Stimulated activated CD4-positive, alpha-beta T cell treated with anti-CD3 and anti-CD28 coated beads, Interleukin-2, amount 100 ng/mL, for 24 hours (primary cell): ENCODE results near the gene EFL1.
A peak's percentile ranks its signal among the peaks of the same experiment; 100 is the strongest.
"Not testable (repeated sequence)": the region's sequence is repeated elsewhere in the genome, so short reads cannot be mapped to it uniquely, and the experiment has no call there.

Experiments used
- DNase-seq, 2 donors: peaks; one replicate each; pipeline ENCODE4 v3.0.0-alpha.2; 2020

The EFL1 gene

DNA sequence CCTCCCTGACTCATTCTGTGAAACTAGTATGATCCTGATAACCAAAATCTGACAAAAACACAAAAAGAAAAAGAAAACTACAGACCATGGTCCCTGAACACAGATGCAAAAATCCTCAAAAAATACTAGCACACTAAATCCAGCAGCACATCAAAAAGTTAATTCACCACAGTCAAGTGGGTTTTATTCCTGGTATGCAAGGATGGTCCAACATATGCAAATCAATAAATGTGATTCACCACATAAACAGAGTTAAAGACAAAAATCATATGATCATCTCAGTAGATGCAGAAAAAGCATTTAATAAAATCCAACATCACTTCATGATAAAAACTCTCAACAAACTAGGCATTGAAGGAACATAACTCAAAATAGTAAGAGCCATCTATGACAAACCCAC is 12.9 kb upstream of the EFL1 start:
- DNase-seq: no peak

- DNase-seq: no peak
These were observed 9.6 kb upstream of the EFL1 start for GRCh38 chr15:82272154-82272553.

DNA sequence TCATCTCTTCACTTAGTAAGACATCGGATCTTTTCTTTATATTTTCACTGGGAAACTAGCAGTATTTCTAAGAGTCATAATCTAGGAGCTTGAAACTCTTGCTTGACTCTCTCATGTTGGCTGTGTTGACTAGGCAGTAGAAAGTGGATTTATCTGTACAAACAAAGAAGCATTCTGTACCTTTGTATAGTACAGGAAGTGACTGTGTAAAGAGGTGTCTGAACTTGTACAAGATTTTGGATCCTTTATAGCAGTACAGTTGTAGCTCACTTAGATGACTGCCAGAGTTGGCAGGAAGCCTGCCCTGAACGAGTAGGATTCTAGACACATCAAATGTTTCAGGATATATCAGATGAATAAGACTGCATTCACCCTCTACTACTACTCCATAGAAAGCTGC is 5.9 kb upstream of the EFL1 start:
- not testable (repeated sequence) for DNase-seq

DNA sequence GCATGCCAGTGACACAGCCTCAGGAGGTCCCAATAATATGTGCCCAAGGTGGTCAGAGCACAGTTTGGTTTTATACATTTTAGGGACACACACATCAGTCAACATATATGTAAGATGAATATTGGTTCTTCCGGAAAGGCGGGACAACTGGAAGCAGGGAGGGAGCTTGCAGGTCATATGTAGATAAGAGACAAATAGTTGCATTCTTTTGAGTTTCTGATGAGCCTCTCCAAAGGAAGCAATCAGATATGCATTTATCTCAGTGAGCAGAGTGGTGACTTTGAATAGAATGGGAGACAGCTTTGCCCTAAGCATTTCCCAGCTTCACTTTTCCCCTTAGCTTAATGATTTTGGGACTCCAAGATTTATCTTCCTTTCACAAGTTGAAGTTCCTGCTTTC is 4.6 kb upstream of the EFL1 start:
- DNase-seq: not testable (repeated sequence)

DNA sequence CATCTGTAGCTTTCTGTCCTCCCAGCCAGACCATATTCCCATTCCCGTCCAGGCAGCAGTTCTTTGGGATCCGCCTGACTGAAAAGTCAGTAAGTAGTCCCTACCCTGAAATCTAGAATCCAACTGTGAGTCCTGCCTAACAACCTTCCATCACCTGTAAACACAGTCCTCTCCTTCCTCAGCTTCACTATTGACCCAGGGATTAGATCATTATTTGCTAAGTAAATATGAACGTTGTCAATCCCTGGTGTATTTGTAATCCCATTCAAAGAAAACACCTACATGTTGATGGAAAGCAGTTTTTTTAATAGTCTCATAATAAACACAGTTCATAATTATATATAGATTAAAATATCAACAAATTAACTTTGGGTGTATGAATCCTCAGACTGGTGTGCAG is 816 bp upstream of the EFL1 start:
- no peak for DNase-seq

DNA sequence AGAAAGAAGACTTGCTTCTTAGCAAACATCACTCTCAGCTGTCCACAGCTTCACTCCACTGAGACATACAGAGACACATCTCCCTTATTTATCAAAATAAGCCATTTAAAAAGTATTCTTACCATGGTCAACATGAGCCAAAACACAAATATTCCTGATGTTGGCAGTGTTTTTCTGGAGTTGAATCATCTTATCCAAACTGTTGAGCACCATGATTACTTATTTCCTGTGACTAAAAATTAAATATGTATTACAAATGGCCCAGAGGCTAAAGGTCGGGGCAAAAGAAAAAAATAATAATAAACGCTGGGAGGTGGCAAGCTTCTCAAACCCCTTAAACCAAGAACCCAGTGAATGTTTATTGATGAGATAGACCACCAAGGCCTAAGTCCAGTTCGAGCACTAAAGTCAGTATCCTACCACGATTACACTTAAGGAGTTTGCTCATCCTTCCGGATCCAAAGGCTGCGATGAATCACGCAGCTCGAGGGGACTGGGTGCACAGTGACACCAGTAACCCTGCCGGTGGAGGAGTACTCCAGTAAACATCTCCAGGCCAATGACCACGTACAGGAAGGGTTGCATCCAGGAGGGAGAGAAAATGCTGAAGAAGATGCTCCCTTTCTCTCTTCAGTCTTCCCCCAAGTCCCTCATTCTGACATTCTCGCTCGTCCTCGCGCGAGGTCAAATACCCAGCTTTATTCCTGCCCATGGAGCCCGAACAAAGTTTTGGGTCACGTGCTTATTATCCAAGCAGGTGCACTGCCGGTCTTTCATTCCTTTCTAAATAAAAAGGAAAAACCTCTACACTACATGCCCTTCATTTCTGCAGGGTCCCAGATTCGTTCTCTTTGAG is 740 bp downstream of the EFL1 start:
- DNase-seq: peak; percentile 40 to 49

GRCh38 chr15:82248261-82248660 is 14.3 kb downstream of the EFL1 start:
- not testable (repeated sequence) for DNase-seq

- not testable (repeated sequence) for DNase-seq
These were observed 16.6 kb downstream of the EFL1 start for GRCh38 chr15:82245956-82246355.

GRCh38 chr15:82243644-82244043 is 18.9 kb downstream of the EFL1 start:
- not testable (repeated sequence) for DNase-seq

- DNase-seq: not testable (repeated sequence)
These were observed 20.6 kb downstream of the EFL1 start for GRCh38 chr15:82241836-82242499.

DNA sequence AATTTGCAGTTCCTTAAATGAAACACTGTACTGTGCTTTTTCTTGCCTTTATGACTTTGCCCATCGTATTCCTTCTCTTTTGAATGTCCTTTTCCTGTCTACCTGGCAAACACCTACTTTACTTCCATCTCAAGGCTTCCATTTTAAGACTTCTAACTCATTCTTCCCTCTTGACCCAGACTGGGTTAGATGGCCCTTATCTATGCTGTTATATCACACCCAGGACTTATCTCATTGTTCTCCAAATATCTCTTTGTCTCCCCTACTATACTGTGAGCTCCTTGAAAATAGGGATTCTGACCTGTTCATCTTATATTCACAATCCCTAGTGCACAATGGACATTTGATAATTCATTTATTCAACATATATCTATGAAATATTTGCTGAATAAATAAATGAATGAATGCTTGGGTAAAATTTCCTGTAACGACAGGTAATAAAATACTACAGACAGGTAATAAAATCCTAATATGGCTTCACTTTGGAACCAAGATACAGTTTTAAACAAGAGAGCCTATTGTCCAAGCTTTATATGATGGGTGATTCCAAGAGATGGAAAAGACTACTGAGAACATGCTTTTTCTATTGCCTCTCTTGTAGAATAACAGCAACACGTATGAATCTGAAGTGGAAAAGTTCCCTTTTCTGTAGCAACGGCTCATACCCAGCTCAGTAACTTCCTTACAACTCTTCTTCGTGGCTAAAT is 22.7 kb downstream of the EFL1 start:
- no peak for DNase-seq

DNA sequence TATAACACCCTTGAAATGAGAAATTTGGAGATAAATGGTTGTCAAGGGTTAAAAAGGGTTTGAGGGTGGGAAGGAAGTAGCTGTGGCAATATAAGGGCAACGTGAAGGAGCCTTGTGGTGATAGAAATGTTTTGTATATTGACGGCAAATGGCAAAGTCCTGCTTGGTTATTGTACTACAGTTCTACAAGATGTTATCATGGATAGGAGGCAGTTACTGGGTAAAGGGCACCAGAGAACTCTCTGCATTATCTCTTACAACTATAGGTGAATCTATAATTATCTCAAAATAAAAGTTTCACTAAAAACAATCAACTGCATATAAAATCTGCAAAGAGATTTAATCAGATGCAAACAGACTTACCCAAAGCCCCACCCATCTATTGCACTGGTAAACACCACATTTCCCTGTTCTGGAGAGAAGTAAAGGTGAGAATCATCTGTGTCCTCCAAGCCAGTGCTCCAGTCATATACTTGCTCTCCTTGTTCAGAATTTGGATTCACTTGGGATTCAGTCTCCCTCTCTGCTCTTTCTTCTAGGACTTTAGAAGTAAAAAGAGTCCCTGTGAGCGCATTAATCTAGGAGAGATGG is 24.5 kb downstream of the EFL1 start:
- not testable (repeated sequence) for DNase-seq

DNA sequence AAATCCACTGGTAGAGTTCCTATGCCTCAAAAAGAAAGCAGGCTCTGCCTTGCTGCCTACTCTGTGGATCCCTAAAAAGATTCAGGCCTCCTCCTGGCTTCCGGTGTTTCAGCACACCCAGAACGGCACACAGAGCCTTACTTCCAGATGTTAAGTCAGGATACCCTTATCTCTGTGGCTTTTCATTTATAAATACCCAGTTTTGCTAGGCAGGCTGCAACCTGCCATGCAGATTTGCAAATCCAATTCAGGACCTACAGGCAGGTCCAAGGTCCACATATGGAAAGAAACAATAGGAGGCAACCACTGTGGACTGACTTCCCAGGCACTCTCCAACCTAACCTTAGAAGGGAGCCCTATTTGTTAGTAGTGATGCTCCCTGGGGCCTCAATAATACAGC is 30.7 kb downstream of the EFL1 start:
- DNase-seq: no peak

- DNase-seq: no peak
These were observed 31.3 kb downstream of the EFL1 start for GRCh38 chr15:82231233-82231632.

DNA sequence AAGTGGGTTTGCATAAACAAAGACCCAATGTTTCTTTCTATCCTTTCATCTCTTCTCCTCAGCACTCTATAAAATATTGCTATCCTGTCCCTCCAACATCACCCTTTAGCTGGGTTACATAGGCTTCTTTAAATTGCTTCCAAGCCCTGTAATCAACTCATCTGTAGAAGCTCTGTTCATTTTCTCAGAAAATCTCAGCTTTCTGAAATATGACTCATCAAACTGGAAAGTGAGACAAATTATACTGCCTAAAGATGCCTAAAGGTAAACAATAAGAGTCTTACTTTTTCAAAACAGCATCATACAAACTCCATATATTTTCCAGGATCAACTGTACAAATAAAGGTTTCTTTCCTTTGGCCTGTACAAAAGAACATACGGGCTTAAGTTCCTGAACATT is 33.8 kb downstream of the EFL1 start:
- DNase-seq: no peak

DNA sequence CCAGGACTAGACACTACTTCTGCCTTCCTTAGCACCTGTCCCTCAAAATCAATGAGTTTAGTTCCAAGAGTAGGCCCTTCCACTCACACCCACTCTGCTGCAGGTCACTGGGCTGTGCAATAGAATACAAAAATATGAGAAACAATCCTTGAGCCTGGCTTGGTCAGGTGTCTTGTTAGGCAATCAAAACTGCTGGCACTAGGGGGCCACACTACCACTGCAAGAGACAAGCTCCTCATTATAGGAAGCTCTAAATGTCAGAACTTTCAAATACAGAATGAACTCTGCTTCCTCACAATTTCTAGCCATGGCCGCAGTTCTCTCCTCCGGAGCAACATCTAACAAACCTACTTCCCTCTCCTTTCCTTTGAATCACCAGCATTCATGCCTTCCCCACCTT is 41.0 kb downstream of the EFL1 start:
- peak in 1 of 2 donors; percentile 14 for DNase-seq

GRCh38 chr15:82216092-82216491 is 46.4 kb downstream of the EFL1 start:
- DNase-seq: not testable (repeated sequence)

- not testable (repeated sequence) for DNase-seq
These were observed 50.3 kb downstream of the EFL1 start for GRCh38 chr15:82212201-82212600.

DNA sequence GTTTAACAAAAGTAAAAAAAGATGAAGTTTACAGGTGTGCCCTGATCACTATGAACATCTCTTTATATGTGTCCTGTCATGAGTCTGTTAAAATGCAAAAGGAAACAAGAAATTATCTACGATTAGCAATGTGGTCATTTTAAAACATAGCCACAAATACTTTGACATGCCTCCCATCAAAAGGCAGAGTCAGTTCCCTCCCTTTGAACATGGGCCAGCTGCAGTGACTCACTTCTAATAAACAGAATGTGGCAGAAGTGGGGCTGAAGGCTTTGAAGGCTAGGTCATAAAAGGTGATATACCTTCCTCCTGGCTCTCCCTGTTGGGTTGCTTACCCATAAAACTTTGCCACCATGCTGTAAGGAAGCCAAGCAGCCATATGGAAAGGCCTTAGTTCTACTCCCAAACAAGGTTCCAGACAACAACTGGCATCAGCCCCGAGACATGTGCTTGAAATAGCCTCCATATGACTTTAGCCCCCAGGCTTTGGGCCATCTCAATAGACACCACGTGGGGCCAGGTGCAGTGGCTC is 52.4 kb downstream of the EFL1 start:
- not testable (repeated sequence) for DNase-seq

DNA sequence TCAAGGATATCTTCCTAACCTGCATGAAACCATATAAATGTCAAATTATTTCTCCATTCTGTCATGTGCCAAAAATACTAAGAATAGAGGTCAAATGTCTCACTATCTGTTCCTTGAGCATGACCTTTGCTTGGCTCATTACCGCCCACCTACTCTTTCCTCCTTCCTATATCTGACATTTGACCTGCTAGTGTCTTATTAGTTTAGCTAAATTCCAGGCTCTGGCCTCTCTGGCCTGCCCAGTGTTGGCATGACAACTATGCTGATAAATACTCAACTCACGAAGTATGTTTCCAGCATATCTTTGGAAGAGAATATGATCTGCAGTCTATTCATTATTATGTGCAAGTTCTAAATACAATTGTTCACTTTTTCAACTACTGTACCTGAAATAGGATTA is 58.0 kb downstream of the EFL1 start:
- not testable (repeated sequence) for DNase-seq

GRCh38 chr15:82197733-82198594 is 64.6 kb downstream of the EFL1 start:
- peak; percentile 56 to 60 for DNase-seq

DNA sequence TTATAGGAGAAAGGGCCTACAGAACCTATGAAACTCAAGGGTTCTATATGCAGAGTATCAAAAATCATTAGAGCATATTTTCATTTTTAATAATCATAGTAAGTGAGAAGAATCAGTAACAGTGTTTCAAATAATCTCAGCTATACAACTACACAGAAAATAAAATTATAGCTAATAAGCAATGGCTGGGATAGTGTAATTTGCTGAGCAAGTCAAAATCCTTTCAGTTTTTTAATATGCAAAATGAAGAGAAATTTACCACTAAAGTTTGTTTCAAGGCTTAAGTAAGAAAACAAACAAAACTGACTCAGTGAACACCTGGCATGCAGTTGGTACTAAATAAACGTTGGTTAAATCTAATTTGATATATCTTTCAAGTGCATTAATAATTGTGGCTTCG is 66.2 kb downstream of the EFL1 start:
- DNase-seq: no peak
